HG02981 (cell line): Measurements from ENCODE around the gene MYOZ2.

Experiments
- ATAC-seq: cut with Tn5 transposase; IDR thresholded peaks from one replicate; pipeline ENCODE4 v1.9.1; 2021; ENCODE audit warnings: mild to moderate bottlenecking, moderate library complexity; ENCODE audit not compliant: unreplicated experiment

Gene MYOZ2

GRCh38 chr4:119237201-119237600 lies 101.6 kb downstream of the MYOZ2 start:
- no peak for ATAC-seq
